GM18858 (cell line): ENCODE measurements around the gene KAT8.

Experiments used
- ATAC-seq: cut with Tn5 transposase; IDR thresholded peaks from one replicate; pipeline ENCODE4 v1.9.1; 2021; ENCODE audit not compliant: unreplicated experiment

The KAT8 gene

GRCh38 chr16:31106509-31107464 lies 10.7 kb upstream of the KAT8 start:
- ATAC-seq = no peak

- peak; percentile 61 for ATAC-seq
Observed at GRCh38 chr16:31107465-31107867, 10.0 kb upstream of the KAT8 start.

- ATAC-seq = peak; percentile 68
Observed at GRCh38 chr16:31108035-31108793, 9.2 kb upstream of the KAT8 start, which contains the start of gene BCKDK. Gene BCKDK (plus strand): TSS chr16:31108386. CDS start chr16:31109224, 838 bp downstream.

- no peak for ATAC-seq
Observed at GRCh38 chr16:31108794-31109558, 8.5 kb upstream of the KAT8 start.

- no peak for ATAC-seq
Observed at GRCh38 chr16:31109622-31110021, 7.8 kb upstream of the KAT8 start.

GRCh38 chr16:31110106-31111034 lies 7.1 kb upstream of the KAT8 start:
- ATAC-seq = no peak

GRCh38 chr16:31111881-31112466 lies 5.5 kb upstream of the KAT8 start:
- no peak for ATAC-seq

GRCh38 chr16:31112711-31113110 lies 4.8 kb upstream of the KAT8 start:
- ATAC-seq = no peak

- ATAC-seq = no peak
Observed at GRCh38 chr16:31113121-31114120, 4.0 kb upstream of the KAT8 start.

GRCh38 chr16:31114468-31114867 lies 3.0 kb upstream of the KAT8 start:
- ATAC-seq = no peak

- ATAC-seq = no peak
Observed at GRCh38 chr16:31118223-31119155, 1.0 kb downstream of the KAT8 start.

- ATAC-seq = no peak
Observed at GRCh38 chr16:31120129-31120528, 2.7 kb downstream of the KAT8 start.

GRCh38 chr16:31125844-31126243 lies 8.4 kb downstream of the KAT8 start:
- ATAC-seq = no peak

- no peak for ATAC-seq
Observed at GRCh38 chr16:31127182-31127581, 9.7 kb downstream of the KAT8 start.

GRCh38 chr16:31128711-31129567 lies 11.5 kb downstream of the KAT8 start:
- no peak for ATAC-seq

- no peak for ATAC-seq
Observed at GRCh38 chr16:31129568-31130335, 12.3 kb downstream of the KAT8 start.
